DOHH2 (cell line): ENCODE results near the gene INSYN2B.
"Not testable (repeated sequence)": the region's sequence is repeated elsewhere in the genome, so short reads cannot be mapped to it uniquely, and the experiment has no call there.

Source experiments
- H3F3A ChIP-seq: fragments of 200-600 bp; sonication (generic), shearing (Covaris generic); 2 replicates; pipeline ENCODE4 v1.6.0; 2016; ENCODE audit warnings: antibody characterized with exemption, mild to moderate bottlenecking; ENCODE audit not compliant: control insufficient read depth, insufficient read depth
- H3K27ac ChIP-seq: fragments of 200-600 bp; sonication (generic); 2 replicates; pipeline ENCODE4 v1.5.1; 2014; ENCODE audit warnings: low read depth, mild to moderate bottlenecking, low read length, moderate library complexity
- H3K27me3 ChIP-seq: fragments of 200-600 bp; sonication (generic); 2 replicates; pipeline ENCODE4 v1.6.1; 2014; ENCODE audit warnings: mild to moderate bottlenecking, low read length, mixed read lengths; ENCODE audit not compliant: control insufficient read depth
- H3K36me3 ChIP-seq: fragments of 200-600 bp; sonication (generic); 2 replicates; pipeline ENCODE4 v1.6.1; 2014; ENCODE audit warnings: mild to moderate bottlenecking, low read length, moderate library complexity, mixed read lengths; ENCODE audit not compliant: control insufficient read depth
- H3K4me1 ChIP-seq: fragments of 200-600 bp; sonication (generic); 2 replicates; pipeline ENCODE4 v1.6.1; 2014; ENCODE audit warnings: mild to moderate bottlenecking, low read length, mixed read lengths; ENCODE audit not compliant: control insufficient read depth
- H3K4me2 ChIP-seq: fragments of 200-600 bp; sonication (generic); 2 replicates; pipeline ENCODE4 v1.6.0; 2014; ENCODE audit warnings: mild to moderate bottlenecking, low read length, moderate library complexity
- H3K4me3 ChIP-seq: fragments of 200-600 bp; sonication (generic); 2 replicates; pipeline ENCODE4 v1.5.1; 2014; ENCODE audit warnings: mild to moderate bottlenecking, low read length, mixed read lengths
- H3K79me2 ChIP-seq: fragments of 200-600 bp; sonication (generic); 2 replicates; pipeline ENCODE4 v1.6.1; 2014; ENCODE audit warnings: mild to moderate bottlenecking, low read length, mixed read lengths; ENCODE audit not compliant: control insufficient read depth
- H3K9me2 ChIP-seq: fragments of 200-600 bp; sonication (generic); replicated peaks from 2 replicates; pipeline ENCODE4 v1.6.1; 2014; ENCODE audit warnings: mild to moderate bottlenecking, low read length, mixed read lengths; ENCODE audit not compliant: control insufficient read depth
- H3K9me3 ChIP-seq: fragments of 200-600 bp; sonication (generic); 2 replicates; pipeline ENCODE4 v1.6.1; 2014; ENCODE audit warnings: antibody characterized with exemption, low read length, mixed read lengths; ENCODE audit not compliant: control insufficient read depth, insufficient read depth
- H4K20me1 ChIP-seq: fragments of 200-600 bp; sonication (generic); 2 replicates; pipeline ENCODE4 v1.6.0; 2014; ENCODE audit warnings: low read depth, mild to moderate bottlenecking, antibody characterized with exemption, low read length, moderate library complexity; ENCODE audit not compliant: control insufficient read depth, insufficient read depth
- EZH2phosphoT487 ChIP-seq: fragments of 200-600 bp; sonication (generic); IDR thresholded peaks from 2 replicates; pipeline ENCODE4 v1.6.1; 2017; ENCODE audit warnings: borderline replicate concordance, mild to moderate bottlenecking, antibody characterized with exemption, low read length, moderate library complexity, mixed read lengths
- TF ChIP-seq, protein P1 (sequence below): fragments of 200-600 bp; sonication (generic); IDR thresholded peaks from one replicate; pipeline ENCODE4 v1.5.1; 2014; ENCODE audit warnings: antibody characterized with exemption, mild to moderate bottlenecking, low read depth, low read length; ENCODE audit not compliant: poor library complexity, severe bottlenecking

The INSYN2B gene

GRCh38 chr5:169954786-169955185 is 25.5 kb downstream of the INSYN2B start:
- no peak for TF ChIP-seq EZH2phosphoT487
- TF ChIP-seq, protein P1, sequence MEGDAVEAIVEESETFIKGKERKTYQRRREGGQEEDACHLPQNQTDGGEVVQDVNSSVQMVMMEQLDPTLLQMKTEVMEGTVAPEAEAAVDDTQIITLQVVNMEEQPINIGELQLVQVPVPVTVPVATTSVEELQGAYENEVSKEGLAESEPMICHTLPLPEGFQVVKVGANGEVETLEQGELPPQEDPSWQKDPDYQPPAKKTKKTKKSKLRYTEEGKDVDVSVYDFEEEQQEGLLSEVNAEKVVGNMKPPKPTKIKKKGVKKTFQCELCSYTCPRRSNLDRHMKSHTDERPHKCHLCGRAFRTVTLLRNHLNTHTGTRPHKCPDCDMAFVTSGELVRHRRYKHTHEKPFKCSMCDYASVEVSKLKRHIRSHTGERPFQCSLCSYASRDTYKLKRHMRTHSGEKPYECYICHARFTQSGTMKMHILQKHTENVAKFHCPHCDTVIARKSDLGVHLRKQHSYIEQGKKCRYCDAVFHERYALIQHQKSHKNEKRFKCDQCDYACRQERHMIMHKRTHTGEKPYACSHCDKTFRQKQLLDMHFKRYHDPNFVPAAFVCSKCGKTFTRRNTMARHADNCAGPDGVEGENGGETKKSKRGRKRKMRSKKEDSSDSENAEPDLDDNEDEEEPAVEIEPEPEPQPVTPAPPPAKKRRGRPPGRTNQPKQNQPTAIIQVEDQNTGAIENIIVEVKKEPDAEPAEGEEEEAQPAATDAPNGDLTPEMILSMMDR, result no peak
- no peak overlapping the region for H3K4me2 ChIP-seq
- no peaks in the 10 kb centered on the region for H4K20me1 ChIP-seq
- H3K4me3 ChIP-seq, result no peak overlapping the region
- no peaks in the 10 kb centered on the region for H3K4me1 ChIP-seq
- H3K27me3 ChIP-seq, result no peaks in the 10 kb centered on the region
- no peak overlapping the region for H3K27ac ChIP-seq
- no peaks in the 10 kb centered on the region for H3K36me3 ChIP-seq
- no peaks in the 10 kb centered on the region for H3F3A ChIP-seq
- no peaks in the 10 kb centered on the region for H3K9me3 ChIP-seq
- H3K9me2 ChIP-seq, result no peaks in the 10 kb centered on the region
- no peaks in the 10 kb centered on the region for H3K79me2 ChIP-seq

DNA sequence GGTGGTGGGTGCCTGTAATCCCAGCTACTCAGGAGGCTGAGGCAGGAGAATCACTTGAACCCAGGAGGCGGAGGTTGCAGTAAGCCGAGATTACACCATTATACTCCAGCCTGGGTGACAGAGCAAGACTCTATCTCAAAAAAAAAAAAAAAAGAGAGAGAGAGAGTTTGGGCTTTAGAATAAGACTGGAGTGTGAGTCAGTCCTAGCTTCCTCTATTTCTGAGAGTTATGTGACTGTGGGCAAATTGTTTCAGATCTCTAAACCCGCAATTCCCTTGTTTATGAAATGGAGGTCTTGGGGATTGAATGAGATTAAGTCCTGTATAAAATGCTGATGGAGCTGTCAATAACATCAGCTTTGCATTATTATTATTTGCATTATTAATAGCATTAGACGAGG is 27.1 kb downstream of the INSYN2B start:
- not testable (repeated sequence) for H3K9me2 ChIP-seq, H3K4me1 ChIP-seq, H3K27ac ChIP-seq, H4K20me1 ChIP-seq, H3K4me2 ChIP-seq, H3K4me3 ChIP-seq, H3K9me3 ChIP-seq, H3F3A ChIP-seq, H3K79me2 ChIP-seq, H3K36me3 ChIP-seq, H3K27me3 ChIP-seq

GRCh38 chr5:169950333-169950732 is 30.0 kb downstream of the INSYN2B start:
- TF ChIP-seq, protein P1, result no peak
- no peak for TF ChIP-seq EZH2phosphoT487
- Histone ChIP-seq H3F3A (no peaks in the 10 kb centered on the region), H3K4me3 (no peak overlapping the region), H4K20me1 (no peaks in the 10 kb centered on the region), H3K36me3 (peaks cover 11% of the 10 kb centered on the region), H3K27me3 (no peaks in the 10 kb centered on the region), H3K79me2 (no peaks in the 10 kb centered on the region), H3K9me3 (no peaks in the 10 kb centered on the region), H3K4me2 (no peak overlapping the region), H3K9me2 (no peaks in the 10 kb centered on the region), H3K27ac (no peak overlapping the region), H3K4me1 (no peaks in the 10 kb centered on the region)

GRCh38 chr5:169946743-169947295 is 33.5 kb downstream of the INSYN2B start:
- H3K36me3 ChIP-seq, result peaks cover 11% of the 10 kb centered on the region
- H3K4me3 ChIP-seq, result no peak overlapping the region
- H3K4me2 ChIP-seq, result no peak overlapping the region
- no peaks in the 10 kb centered on the region for H3K27me3 ChIP-seq
- no peak overlapping the region for H3K27ac ChIP-seq
- TF ChIP-seq EZH2phosphoT487, result no peak
- TF ChIP-seq, protein P1, result no peak
- no peaks in the 10 kb centered on the region for H3K4me1 ChIP-seq
- H3K9me3 ChIP-seq, result no peaks in the 10 kb centered on the region
- no peaks in the 10 kb centered on the region for H4K20me1 ChIP-seq
- no peaks in the 10 kb centered on the region for H3F3A ChIP-seq
- H3K9me2 ChIP-seq, result no peaks in the 10 kb centered on the region
- no peaks in the 10 kb centered on the region for H3K79me2 ChIP-seq
